Measurements from ENCODE around the gene CD34. TPM values are rescaled to one million over a fixed set of nuclear protein-coding genes. Genes with fewer than 3 reads are reported as not detected.

The CD34 gene
- total RNA-seq, 4 donors from 2014 or later: 39.2 to 135 (median 81.2) TPM

GRCh38 chr1:207887542-207888201 is 23.3 kb downstream of the CD34 start:
- Histone ChIP-seq H3K27ac (peak overlapping the region; percentile 79 to 85), H3K4me3 (no peak overlapping the region), H3K4me1 (peaks cover 0 to 3% of the 10 kb centered on the region in 2 donors), H3K9me3 (no peaks in the 10 kb centered on the region), H3K27me3 (no peaks in the 10 kb centered on the region), H3K36me3 (no peaks in the 10 kb centered on the region)
- intact Hi-C loops (cut with DNase I; ENCODE audit: low total_unique reads): loop anchor here (2.0 kb wide), 1 partner anchor 75 kb away; no protein-coding TSS in a partner anchor
- TF ChIP-seq POLR2A (IDR thresholded peaks at IDR 0.05) (no peak), CTCF (IDR thresholded peaks at IDR 0.05) (no peak)
- DNase-seq: no peak

DNA sequence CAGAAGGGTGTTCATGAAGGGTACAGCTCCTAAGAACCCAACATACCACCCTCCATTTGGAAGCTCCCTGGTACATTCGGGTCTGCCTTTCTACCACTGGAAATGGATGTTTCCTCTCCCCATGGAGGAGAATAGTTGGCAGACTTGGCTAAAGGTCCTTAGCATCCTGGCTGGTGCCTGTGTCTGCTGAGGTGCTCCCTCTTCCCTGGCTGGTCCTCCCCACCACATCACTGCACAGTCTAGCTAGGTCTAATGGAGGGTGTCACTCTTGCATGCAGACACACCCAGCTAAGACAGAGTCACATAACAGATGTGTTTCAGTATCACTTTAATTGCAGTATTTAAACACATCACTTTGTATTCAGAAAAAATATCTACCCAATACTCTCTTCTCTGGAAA is 24.7 kb downstream of the CD34 start:
- TF ChIP-seq CTCF (IDR thresholded peaks at IDR 0.05): no peak
- no peak for TF ChIP-seq POLR2A (IDR thresholded peaks at IDR 0.05)
- peak overlapping the region; percentile 22 to 85 for H3K27ac ChIP-seq
- DNase-seq: no peak
- no peaks in the 10 kb centered on the region for H3K9me3 ChIP-seq
- intact Hi-C loops (cut with DNase I; ENCODE audit: low total_unique reads): loop anchor here (2.0 kb wide), 1 partner anchor 77 kb away; no protein-coding TSS in a partner anchor
- no peaks in the 10 kb centered on the region for H3K36me3 ChIP-seq
- peaks cover 0 to 3% of the 10 kb centered on the region in 2 donors for H3K4me1 ChIP-seq
- H3K27me3 ChIP-seq: no peaks in the 10 kb centered on the region
- no peak overlapping the region for H3K4me3 ChIP-seq

DNA sequence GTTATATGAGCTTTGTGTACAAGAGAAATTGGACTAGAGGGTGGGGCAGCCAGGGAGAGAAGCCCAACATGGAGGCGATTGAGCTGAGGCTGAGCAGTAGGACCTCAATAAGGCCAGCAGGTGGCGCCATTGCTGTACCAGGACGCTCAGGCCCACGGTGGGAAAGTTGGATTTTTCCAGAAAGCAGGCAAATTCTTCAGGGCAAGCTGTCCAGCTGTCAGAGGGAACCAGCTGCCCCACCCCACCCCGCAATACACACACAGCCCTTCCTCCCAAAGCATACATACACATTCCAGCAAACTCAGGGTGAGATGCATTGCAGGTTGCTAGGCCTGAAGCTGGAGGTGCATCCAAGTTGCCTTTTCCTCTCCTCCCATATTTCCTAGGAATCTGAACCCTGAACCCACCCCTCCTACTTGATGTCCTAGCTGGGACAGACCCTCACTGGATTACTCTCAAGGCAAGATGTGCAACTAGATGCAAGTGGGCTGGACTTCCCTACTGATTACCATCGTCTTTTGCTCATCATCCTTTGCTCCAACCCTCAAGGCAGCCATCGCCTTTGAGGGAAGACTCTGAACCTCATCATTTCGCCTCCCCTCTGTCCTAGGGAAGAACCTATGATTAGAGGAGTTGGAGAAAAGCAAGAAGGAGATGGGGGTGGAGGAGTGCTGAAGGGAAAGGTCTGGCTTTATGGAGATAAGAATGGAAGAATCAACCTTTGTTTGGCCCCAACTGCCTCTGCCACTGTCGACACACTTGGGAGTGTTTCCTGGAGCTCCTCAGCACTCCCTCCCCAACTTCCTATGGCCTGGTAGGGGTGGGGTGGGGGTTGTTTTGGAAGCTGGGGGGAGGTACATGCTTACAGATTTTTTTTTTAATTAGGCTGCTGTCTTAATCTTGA is 25.5 kb downstream of the CD34 start:
- H3K36me3 ChIP-seq: no peaks in the 10 kb centered on the region
- no peaks in the 10 kb centered on the region for H3K9me3 ChIP-seq
- H3K27ac ChIP-seq: peak overlapping the region; percentile 34 to 85
- intact Hi-C loops (cut with DNase I; ENCODE audit: low total_unique reads): loop anchor here (2.0 kb wide), 1 partner anchor 77 kb away; no protein-coding TSS in a partner anchor
- no peak overlapping the region for H3K4me3 ChIP-seq
- peak; percentile 93 to 98 (median 94) for TF ChIP-seq CTCF (IDR thresholded peaks at IDR 0.05)
- TF ChIP-seq POLR2A (IDR thresholded peaks at IDR 0.05): no peak
- peak; percentile 86 to 90 for DNase-seq
- peaks cover 0 to 3% of the 10 kb centered on the region in 2 donors for H3K4me1 ChIP-seq
- H3K27me3 ChIP-seq: no peaks in the 10 kb centered on the region

DNA sequence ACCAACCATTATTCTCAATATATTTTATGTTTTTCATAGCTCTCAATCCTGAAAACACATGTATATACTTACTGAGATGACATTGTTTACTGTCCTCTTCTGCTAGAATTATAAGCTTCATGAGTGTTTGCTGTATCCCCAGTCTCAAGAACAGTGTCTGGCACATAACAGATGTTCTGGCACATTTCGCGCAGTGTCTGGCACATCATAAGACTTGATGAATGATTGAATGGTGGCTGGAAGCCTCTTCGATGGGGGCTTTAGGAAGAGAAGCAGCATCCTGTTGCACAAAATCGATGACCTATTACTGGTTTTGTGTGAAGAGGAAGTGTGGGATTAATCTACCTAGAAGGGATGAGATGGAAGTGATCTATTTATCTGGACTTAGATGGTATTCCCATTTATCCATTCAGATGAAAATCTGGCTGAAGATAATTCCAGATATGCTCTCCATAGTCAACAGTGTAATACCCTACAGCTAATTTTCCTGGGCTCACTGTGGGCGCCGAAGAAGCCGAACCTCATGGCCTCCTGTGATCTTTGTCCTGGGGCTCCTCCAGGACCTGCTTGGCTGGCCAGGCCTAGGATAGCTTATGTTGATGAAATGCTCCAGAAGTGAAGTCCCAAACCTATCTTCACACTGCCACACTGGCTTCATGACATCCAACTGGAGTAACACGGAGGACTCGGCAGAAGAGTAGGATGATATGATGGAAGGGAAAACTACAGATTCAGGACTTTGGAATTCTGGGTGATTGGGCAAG is 26.5 kb downstream of the CD34 start:
- no peak overlapping the region for H3K4me3 ChIP-seq
- intact Hi-C loops (cut with DNase I; ENCODE audit: low total_unique reads): no loop called here
- no peak for DNase-seq

More for the DNA sequence above, 26.5 kb downstream of the CD34 start:
- TF ChIP-seq CTCF (IDR thresholded peaks at IDR 0.05) (no peak), POLR2A (IDR thresholded peaks at IDR 0.05) (no peak)
- Histone ChIP-seq H3K36me3 (no peaks in the 10 kb centered on the region), H3K27me3 (no peaks in the 10 kb centered on the region), H3K9me3 (no peaks in the 10 kb centered on the region), H3K27ac (peak overlapping the region; percentile 34 to 85), H3K4me1 (peaks cover 0 to 3% of the 10 kb centered on the region in 2 donors)

Measured in uterus (tissue), 4 donors.